CD4-positive, alpha-beta T cell treated with Interleukin-4 for 1 hour (primary cell): ENCODE measurements around the gene NIT1.

Source experiments
- DNase-seq, 2 donors: peaks; one replicate each; pipeline ENCODE4 v3.0.0-alpha.2; 2020 to 2022

The NIT1 gene, protein sequence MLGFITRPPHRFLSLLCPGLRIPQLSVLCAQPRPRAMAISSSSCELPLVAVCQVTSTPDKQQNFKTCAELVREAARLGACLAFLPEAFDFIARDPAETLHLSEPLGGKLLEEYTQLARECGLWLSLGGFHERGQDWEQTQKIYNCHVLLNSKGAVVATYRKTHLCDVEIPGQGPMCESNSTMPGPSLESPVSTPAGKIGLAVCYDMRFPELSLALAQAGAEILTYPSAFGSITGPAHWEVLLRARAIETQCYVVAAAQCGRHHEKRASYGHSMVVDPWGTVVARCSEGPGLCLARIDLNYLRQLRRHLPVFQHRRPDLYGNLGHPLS

DNA sequence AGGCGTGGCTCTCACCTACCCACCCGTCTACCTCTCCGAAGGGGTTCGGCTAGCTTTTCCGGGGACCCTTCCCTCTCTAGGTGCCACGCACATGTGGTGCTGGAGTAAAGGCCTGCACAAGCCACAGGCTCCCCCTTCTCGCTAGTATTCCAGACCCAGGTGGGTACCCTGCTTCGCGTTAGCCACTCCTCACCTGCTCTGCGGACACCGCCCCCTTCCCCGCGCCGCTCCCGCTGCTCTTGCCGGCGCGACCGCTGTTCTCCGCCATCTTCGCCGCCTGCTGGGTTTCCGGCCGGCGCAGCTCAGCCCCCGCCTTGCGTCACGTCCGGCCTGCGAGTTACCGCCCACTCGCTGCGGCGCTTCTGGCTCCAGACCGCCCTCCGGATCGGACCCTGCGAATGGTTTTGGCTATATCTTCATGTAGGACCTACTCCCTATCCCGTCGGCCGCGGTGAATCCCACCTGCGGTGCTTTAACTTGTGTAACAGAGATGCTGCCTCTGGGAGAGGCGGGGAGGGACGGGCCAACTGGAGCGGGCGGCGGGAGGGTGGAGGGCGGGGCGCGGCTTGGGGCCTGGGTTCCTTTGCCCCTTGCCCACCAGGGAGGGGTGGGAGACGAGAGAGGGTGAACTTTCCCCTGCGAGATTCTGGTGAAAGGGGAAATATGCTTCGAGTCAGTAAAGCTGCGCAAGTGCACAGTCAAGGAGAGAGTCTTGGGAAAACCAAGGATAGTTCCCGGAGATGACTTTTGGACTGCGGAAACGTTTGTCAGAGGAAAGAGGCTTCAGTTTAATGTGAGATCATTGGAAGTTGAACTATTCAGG lies at the start of gene NIT1, which contains the start of gene PFDN2:
Gene NIT1, plus strand, starts transcription at position 347 of the 823 bp plus-strand sequence. Its CDS starts 72 bp downstream, at position 419.
Gene PFDN2, minus strand, starts transcription at position 279 of the 823 bp plus-strand sequence. Its CDS starts 11 bp downstream, at position 268.
- peak; percentile 84 to 85 for DNase-seq

DNA sequence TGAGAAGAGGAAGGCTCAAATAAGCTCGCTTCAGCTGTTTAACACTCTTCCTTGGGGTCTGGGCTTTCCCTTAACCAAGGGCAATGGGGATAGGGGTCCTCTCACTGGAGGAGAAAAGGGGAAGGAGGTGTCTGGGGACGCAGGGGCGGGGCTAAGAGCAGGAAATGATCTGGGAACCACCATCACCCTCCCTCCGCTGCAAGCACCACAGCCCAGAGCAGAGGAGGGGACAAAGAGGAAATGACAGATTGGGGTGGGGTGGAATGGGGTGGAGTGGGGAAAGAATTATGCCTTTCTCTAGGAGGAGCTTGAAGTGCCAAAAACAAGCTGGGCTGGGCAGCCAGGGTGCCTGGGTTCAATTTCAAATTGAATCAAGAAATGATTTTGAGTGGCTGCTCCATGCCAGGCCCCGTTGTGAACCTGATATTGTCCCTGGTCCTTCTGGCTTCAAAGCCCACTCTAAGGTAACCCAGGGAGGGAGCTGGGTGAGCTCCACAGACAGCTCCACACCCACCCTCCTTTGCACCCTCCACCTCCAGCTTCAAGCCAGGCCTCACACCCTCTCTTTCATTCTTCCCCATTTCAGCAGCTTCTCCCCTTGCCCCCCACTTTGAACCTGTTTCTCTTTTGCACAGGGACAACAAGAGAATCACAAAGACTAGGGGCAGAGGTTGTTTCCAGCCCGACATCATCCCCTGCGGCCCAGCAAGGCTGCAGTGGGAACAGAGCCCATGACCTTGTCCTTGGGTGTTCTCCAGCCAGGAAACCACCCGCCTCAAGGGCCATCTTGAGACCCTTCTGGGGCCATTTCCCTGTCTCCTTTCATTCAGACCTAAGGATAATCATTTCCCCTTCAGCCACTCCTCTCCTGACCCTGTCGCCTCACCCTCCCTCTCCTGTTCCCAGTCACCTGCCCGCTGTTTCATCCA lies 49.3 kb upstream of the NIT1 start:
- DNase-seq, result peak; percentile 93 to 94

DNA sequence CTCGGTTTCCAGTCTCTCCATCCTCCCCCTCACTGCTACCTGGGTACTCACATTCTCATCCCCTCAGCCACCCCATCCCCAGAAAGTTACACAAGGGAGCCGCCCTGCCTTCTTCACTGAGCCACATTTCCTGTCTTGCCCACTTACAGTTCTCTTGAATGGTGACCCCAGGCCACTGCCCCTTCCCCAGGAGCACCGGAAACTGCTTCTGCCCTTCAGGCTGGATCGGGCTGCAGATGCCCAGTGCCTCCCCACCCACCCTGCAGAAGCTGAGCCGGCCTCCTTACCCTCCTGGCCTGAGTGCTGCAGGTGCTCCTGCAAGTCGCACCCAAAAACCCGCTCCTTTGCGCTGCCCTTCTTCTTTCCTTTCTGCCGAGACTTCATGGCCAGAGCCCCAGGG lies 48.7 kb upstream of the NIT1 start:
- DNase-seq, result no peak

DNA sequence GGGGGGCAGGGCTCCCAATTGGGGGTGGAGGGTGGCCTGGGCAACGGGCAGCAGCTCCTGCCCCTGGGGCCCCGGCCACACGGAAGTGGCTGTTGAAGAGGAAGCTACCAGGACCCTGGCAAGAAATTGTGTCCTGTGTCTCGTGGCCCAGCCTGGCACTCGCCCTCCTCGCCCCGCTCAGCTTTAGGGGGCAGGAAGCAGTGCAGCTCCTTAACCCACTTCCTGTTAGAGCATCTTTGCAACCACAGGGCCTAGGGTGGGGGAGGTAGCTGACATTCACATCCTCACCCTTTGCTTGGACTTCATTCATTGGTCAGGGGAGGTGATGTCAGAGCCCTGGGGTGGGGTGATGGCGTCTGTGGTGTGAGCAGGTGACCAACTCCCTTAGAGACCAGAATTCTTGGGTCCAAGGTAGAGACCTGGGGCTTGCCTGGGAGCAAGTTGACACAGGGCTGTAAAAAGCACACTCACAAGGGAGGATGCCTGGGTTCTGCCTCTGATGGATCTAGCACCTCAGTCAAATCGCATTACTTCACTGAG lies 48.1 kb upstream of the NIT1 start, which contains the start of gene ARHGAP30:
Gene ARHGAP30, minus strand, starts transcription at position 161 of the 540 bp plus-strand sequence. CDS start 267 bp downstream, outside the sequence.
- peak; percentile 95 for DNase-seq

DNA sequence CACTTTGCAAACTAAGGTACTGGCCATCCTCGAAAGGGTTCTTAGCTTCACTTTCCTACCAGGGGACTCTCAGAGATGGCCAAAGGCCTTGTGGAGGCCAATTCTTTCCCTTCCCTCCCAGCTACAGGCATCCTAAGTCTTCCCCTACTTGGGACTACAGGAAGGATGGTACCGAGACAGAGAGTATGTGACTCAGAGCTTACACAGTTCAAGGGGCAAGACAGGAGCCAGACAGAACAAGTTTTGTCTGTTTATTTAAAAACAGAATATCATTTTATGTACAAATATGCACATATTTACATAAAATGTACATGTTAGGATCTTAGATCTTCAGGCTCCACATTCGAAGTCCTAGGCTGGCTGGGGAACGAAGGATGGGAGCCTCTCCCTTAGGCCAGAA lies 47.1 kb upstream of the NIT1 start:
- DNase-seq, result no peak

DNA sequence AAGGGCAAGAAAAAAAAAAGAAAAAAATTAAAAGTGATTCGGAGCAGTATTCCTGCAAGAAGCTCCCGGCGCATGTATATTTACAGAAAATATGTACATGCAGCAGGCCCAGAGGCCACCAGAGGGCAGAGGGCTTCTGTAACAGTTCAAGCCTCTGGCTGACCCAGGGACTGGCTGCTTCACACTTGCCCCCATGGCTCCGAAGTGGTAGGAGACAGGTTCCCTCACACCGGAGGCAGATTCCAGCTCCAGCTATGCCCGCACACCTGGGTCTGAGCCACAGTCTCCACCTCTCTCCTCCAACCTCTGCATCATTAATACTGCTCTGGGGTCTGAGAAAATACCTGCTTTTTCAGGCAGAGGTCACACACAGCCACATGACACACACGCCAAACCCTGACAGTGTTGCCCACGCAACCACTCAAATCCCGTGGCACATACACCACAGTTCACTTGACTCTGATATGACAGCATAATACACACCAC lies 46.0 kb upstream of the NIT1 start:
- DNase-seq, result peak; percentile 58 to 73

DNA sequence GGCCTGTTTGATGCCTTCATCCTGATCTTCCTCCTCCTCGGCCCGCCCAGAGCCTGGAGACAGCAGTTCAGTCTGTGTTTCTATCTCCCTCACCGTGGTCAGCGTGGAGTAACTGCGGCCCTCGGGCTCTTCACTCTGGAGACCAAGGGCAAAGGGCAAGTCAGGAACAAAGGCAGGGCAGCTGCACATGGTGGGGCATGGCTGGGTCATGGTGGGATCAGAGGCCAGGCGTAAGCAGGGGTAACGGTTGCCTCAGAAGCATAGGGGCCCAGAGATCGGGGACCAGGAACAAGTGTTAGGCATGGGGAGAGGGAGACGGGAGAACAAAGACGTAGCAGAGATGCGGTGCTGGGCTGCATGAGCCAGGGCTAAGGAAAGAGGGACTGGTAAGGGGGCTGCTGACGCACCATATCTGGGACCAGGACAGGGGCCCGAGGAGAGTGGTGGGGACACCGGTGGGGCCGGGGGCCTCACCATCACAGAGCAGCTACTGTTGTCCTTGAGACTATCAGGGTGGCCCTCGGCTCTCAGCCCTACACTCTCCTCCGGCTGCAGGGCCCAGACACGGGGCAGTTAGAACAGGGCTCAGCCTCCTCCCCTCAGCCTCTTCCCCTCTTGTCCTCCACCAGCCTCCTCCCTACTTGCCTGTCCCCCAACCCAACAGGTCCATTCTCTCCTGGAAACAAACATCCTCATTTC lies 45.0 kb upstream of the NIT1 start:
- DNase-seq, result no peak

DNA sequence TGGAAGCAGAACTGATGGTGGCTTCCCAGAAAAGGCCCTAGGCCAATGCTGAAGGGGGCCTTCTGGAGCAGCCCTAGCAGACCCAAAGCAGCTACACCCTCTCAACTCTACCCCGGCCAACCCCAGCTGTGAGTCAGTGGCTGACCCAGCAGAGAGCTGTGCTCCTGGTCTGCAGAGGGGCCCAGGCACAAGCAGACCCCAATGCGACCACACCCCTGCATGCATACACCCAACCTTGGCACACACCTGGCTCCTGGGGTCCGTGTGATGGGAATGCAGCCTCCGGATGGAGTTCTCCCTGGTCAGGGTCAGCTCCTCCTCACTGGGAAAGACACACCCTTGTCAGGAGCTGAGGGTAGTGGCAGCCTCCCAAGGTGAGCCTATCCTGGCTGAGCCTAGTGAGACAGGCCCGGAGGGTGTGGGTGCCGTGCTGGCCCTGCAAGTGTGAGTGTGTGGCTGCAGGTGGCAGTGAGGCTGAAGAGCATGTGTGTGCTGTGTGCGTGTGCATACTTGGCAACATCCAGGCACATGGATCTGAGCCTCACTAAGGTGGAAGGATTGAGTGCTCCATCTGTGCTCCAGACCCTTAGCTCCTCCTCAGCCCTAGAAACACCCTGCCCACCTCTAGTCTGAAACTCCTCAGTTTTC lies 44.3 kb upstream of the NIT1 start:
- DNase-seq, result no peak

DNA sequence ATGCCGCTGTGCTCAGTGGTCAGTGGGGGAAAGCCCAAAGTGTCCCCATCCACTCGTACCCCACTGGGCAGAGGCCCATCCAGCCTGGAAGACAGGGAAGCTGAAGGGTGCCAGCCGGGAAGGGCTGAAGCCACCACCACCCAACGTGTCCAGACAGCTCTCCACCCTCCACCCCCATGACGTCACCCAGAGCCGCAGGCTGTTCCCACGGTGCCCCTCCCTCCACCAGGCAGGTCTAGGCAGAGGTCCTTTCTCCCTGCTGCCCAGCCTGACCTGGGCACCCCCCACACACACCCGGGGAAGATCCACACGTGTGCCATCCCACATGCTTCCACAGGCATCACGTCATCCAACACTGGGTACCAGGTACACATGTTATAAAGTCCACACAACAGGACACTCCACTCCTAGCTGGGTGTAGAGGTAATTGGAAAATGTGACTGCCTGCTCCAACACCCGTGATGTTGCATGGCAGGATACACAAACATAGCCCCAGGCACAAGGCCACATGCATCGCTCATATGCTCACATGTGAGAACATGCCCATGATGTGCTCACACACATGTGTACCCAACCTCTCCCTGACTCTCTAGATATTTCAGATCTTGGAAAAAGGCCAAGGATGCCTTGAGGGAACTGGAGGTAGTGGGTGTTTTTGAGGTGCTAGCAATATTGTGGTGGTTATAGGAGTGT lies 43.1 kb upstream of the NIT1 start:
- DNase-seq, result no peak

DNA sequence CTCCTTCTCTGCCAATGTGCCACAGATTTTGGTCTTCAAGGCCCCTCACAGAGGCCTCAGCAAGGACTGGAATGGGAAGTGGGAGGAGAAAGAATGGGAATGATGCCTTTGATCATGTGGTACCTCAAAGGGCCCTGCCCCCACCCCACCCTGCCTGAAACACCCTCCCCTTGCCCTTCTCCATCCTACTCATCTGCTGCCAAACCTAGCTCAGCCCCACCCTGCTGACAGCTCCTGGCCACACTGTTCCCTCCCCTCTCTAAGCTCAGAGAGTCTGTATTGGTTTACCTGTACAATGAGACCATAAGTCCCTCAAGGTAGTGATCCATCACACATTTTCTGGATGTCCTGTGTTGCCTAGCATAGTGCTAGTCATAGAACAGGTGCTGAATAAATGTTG lies 41.5 kb upstream of the NIT1 start:
- DNase-seq, result no peak

DNA sequence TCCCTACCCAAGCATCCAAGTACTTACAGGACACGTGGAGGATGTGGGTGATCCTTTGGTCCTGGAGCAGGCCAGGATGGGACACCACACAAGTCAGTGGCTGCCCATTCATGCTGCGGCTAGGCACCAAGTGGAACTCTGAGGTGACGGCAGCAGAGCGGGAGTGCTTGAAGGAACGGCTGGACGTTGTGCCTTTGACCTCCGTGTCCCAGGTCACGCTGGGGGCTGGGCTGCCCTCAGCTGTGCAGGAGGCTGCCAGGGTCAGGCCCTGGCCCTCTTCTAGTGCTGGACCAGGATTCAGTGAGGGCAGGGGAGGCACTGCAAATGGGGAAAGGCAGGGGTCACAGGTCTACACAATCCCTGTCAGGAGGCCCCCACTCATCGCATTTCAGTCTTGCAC lies 40.5 kb upstream of the NIT1 start:
- DNase-seq, result no peak

DNA sequence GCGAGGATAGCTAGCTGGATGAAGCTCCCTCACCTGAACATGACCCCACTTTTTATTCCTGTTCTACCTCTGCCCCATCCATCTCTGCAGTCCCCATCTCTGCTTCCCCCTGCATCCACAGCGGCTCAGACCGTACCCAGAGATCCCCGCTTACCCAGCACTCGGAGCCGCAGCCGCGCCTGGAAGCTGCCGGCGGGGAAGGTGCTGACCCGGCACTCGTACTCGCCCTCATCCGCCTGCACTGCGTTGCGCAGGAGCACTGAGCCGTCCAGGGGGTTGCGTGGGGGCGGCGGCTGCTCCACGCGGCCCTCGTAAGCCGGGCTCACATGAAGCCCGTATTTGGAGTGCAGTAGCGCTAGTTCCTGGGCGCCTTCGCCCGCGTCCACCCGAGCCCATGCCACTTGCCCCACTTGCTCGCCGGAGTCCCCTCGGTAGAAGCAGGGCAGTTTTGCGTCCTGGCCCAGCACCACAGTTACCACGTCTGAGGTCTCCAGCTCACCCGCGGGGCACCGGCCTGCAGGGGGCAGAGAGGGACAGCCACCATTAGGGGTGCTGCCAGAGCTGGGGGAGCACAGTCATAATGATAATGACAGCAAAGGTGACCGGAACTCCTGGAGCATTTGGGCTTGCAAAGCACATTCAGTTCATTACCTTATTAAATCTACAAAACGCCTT lies 38.3 kb upstream of the NIT1 start:
- no peak for DNase-seq

DNA sequence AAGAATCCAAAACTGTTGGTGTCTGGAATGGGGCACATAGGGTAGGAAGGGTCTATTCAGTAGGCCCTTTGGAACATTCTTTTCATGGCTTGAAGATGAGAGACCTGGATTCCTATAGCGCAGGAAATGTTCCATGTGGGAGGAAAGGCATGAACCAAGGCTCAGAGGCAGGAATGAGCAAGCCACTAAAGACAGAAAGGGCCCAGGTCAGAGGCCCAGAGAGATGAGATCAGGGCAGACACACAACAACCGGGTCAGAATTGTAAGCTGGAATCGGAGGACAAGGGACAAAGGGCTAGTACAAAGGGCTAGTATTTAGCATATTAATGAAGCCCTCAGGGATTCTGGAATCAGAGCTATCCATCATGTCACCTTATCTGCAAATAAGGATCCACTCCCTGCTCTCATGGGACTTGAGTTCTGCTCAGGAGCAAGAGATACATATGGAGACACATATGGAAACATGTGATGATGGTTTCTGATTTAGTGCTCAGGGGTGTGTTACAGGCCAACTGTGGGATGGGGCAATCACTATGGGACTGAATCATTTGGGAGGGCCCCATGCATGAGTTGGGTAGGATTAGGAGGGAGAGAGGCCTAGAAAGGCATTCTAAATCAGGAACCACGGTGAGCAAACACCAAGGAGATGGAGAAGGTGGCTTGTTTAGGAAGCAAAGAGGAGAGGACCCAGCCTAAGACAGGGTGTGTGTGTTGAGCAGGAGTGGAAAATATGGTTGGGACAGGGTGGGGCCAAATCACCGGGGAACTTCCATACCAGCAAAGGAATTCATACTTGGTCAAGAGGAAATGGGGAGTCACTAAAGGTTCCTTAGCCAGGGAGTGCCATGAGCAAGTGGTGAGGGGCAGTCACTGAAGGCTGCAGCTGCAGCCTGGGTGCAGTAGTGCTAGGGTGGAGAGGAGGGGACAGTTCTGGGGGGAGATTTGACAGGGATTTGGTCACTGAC lies 37.2 kb upstream of the NIT1 start:
- DNase-seq, result no peak

DNA sequence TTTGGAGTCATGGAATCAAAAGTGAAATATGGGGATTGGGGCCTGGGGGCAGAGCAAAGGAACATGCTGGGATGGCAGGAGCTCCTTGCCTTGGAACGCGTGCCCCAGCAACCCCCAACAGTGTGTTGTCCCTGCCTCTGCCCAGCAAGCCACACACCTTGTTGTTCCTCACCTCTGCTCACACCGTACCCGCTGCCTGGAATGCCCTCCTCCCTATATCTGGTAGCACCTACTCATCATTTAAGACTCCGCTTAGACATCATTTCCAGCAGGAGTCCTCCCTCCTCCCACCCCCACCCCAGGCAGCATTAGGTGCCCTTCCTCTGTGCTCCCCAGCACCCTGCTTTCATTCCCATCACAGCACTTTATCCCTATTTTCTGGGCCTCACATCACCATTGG lies 36.4 kb upstream of the NIT1 start:
- DNase-seq, result no peak

DNA sequence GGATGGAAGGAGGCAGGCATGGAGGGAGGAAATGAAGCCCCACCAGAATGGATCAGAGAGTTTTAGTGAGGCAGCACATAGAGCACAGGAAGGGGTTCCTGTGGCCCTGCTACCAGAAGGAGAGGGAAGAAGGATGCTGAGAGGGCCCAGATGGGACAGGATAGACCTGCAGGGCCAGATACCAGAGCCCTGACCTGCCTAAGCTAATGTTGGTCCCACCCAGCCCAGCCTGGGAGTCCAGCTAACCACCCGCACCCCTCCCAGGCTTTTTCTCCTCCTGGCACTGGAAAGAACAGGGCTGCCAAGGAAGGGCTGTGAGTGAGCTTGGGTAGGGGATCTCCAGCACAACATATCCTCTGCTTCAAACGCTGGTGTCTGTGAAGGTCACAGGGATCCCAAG lies 35.4 kb upstream of the NIT1 start:
- no peak for DNase-seq

DNA sequence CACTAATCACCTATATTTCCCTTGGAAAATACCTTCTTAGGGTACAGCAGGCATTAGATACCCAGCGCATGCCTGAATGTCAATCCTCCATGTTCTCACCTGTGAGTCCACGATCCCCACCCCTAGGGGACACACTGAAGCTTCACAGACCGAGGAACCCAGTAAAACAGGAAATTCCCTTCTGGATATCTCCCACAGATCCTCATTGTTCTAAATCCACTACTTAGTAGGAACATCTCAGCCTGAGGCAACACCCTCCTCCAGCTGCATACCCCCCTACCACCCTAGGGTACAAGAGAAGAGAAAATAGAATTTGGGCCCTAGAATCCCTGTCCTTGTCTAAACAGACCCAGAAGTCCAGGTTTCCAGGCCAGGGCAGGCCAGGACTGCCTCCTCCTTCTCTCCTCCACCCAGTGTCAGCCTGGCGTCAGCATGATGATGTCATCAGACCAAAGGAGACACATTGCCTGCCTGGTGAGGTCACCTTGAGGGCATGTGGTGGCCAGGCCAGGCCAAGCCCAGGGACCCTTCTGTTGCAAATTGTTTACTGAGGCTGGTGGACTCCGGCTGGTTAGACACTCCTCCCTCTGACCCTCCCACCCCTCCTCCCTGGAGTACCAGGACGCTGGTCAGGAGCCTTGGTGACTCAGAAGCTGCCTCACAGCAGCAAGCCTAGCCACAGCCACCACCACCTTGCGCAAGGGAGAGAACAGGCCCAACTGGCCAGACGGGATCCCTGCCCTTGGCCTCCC lies 34.7 kb upstream of the NIT1 start:
- peak; percentile 16 to 83 for DNase-seq

DNA sequence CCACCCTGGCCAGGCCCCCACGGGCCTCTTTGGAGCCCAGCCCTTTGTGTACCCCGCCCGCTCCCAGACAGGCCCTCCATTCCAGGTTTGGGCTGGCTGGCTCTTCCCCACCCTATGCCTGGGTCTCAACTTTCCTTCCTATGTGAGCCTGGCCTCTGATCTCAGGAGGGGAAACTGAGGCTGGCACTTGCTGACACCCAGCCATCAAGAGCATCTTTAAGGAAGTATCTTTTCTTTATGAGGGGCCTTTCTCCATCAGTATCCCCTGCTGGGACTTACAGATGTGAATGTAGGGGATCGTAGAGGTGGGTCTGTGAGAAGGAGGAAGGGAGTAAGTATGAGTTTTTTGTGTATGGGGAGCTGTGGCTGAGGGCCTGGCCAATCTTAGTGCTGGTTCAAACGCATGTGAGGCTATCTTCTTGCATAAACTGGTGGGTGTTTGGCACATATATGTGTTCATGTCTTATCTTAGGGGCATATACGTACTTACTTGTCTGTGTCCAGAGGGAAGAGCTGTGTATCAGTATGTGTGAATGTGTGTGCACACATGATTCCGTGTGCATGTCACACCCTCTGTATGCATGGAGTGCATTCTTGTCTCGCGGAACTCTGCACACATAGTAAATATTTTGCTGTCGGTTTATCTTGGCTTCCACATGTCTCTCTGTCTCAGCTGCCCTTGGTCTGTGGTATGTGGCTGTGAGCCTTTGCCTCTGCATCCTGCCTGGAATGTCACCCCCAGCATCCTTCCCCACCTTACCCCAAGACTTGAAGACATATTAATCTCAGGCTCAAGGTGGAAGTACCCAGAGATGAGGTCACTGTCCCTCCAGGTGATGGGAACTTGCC lies 33.9 kb upstream of the NIT1 start:
- no peak for DNase-seq
